Neural cell (in vitro differentiated cells): ENCODE results near the gene GP2. TPM values are rescaled to one million over a fixed set of nuclear protein-coding genes. Genes with fewer than 3 reads are reported as not detected.

Experiments
- H2AFZ ChIP-seq: fragments of 200-600, 300-800 bp; sonication (generic), shearing (Covaris generic); 2 replicates; pipeline ENCODE4 v1.6.0; 2014; ENCODE audit warnings: low read depth, mild to moderate bottlenecking, antibody characterized with exemption, low read length, moderate library complexity
- H3F3A ChIP-seq: fragments of 200-600 bp; shearing (Covaris generic); 2 replicates; pipeline ENCODE4 v1.6.1; 2016; ENCODE audit warnings: mild to moderate bottlenecking, moderate library complexity, mixed read lengths, antibody characterized with exemption, low read length; ENCODE audit not compliant: insufficient read depth, poor library complexity, severe bottlenecking
- H3K27ac ChIP-seq: fragments of 200-600, 300-800 bp; sonication (generic), shearing (Covaris generic); 2 replicates; pipeline ENCODE4 v1.5.1; 2014; ENCODE audit warnings: mild to moderate bottlenecking, low read length, moderate library complexity
- H3K27me3 ChIP-seq: fragments of 300-800, 200-600 bp; sonication (generic), shearing (Covaris generic); 2 replicates; pipeline ENCODE4 v1.6.0; 2014; ENCODE audit warnings: mild to moderate bottlenecking, low read depth, low read length, moderate library complexity; ENCODE audit not compliant: insufficient read depth
- H3K36me3 ChIP-seq: fragments of 300-800, 200-600 bp; sonication (generic), shearing (Covaris generic); 2 replicates; pipeline ENCODE4 v1.5.1; 2014; ENCODE audit warnings: mild to moderate bottlenecking, antibody characterized with exemption, low read length, moderate library complexity; ENCODE audit not compliant: insufficient read depth
- H3K4me2 ChIP-seq: fragments of 300-800, 200-600 bp; sonication (generic), shearing (Covaris generic); 2 replicates; pipeline ENCODE4 v1.6.0; 2014; ENCODE audit warnings: mild to moderate bottlenecking, low read length
- H3K4me3 ChIP-seq: fragments of 300-800, 200-600 bp; sonication (generic), shearing (Covaris generic); 2 replicates; pipeline ENCODE4 v1.5.1; 2014; ENCODE audit warnings: mild to moderate bottlenecking, low read length, moderate library complexity
- H3K79me2 ChIP-seq: fragments of 200-600 bp; shearing (Covaris generic); replicated peaks from 2 replicates; pipeline ENCODE4 v1.6.0; 2014; ENCODE audit warnings: mild to moderate bottlenecking, low read length, moderate library complexity; ENCODE audit not compliant: insufficient read depth
- H3K9ac ChIP-seq: fragments of 300-800, 200-600 bp; sonication (generic), shearing (Covaris generic); 2 replicates; pipeline ENCODE4 v1.6.1; 2016; ENCODE audit warnings: mild to moderate bottlenecking, low read length, mixed read lengths
- H3K9me2 ChIP-seq: fragments of 200-600 bp; shearing (Covaris generic); 2 replicates; pipeline ENCODE4 v1.6.1; 2016; ENCODE audit warnings: mild to moderate bottlenecking, low read length, mixed read lengths; ENCODE audit not compliant: insufficient read depth
- H3K9me3 ChIP-seq: fragments of 200-600, 300-800 bp; sonication (generic), shearing (Covaris generic); 2 replicates; pipeline ENCODE4 v1.6.1; 2016; ENCODE audit warnings: mild to moderate bottlenecking, mixed run types, low read length, moderate library complexity, mixed read lengths
- H4K20me1 ChIP-seq: fragments of 200-600 bp; shearing (Covaris generic); 2 replicates; pipeline ENCODE4 v1.6.1; 2016; ENCODE audit warnings: mild to moderate bottlenecking, mixed run types; ENCODE audit not compliant: insufficient read depth
- EP300 ChIP-seq: fragments of 450-650 bp; conservative IDR thresholded peaks from 2 replicates; pipeline ENCODE4 v1.6.1; 2014; ENCODE audit warnings: antibody characterized with exemption, mild to moderate bottlenecking, moderate library complexity; ENCODE audit not compliant: poor library complexity, severe bottlenecking
- EZH2 ChIP-seq: fragments of 200-600, 300-800 bp; shearing (Covaris generic), sonication (generic); IDR thresholded peaks from 2 replicates; pipeline ENCODE4 v1.6.1; 2014; ENCODE audit warnings: antibody characterized with exemption, low read length, borderline replicate concordance, mild to moderate bottlenecking; ENCODE audit not compliant: insufficient read depth, poor library complexity, severe bottlenecking
- MXI1 ChIP-seq: fragments of 450-650 bp; conservative IDR thresholded peaks from 2 replicates; pipeline ENCODE4 v1.6.1; 2014; ENCODE audit warnings: antibody characterized with exemption, mild to moderate bottlenecking; ENCODE audit not compliant: poor library complexity, severe bottlenecking
- POLR2AphosphoS5 ChIP-seq: IDR thresholded peaks from 2 replicates; pipeline ENCODE4 v1.6.1; 2012
- RAD21 ChIP-seq: fragments of 450-650 bp; conservative IDR thresholded peaks from 2 replicates; pipeline ENCODE4 v1.6.1; 2014; ENCODE audit warnings: antibody characterized with exemption, mild to moderate bottlenecking, moderate library complexity
- SMC3 ChIP-seq: fragments of 450-650 bp; conservative IDR thresholded peaks from 2 replicates; pipeline ENCODE4 v1.6.1; 2014; ENCODE audit warnings: antibody characterized with exemption, mild to moderate bottlenecking, moderate library complexity; ENCODE audit not compliant: poor library complexity
- TAF1 ChIP-seq: IDR thresholded peaks from 2 replicates; pipeline ENCODE4 v1.6.1; 2012; ENCODE audit warnings: low read depth
- polyA plus RNA-seq: library from polyadenylated mRNA; depleted of rRNA; stranded (reverse); fragments of >200 nt; gene quantifications from 2 replicates; pipeline ENCODE4 v1.2.3, GENCODE V29; 2014
- TF ChIP-seq, protein P1 (sequence below): IDR thresholded peaks from 2 replicates; pipeline ENCODE4 v1.6.1; 2012; ENCODE audit warnings: borderline replicate concordance
- TF ChIP-seq, protein P2 (sequence below): fragments of 450-650 bp; IDR thresholded peaks from 2 replicates; pipeline ENCODE4 v1.5.1; 2014; ENCODE audit warnings: antibody characterized with exemption, mild to moderate bottlenecking, moderate library complexity; ENCODE audit not compliant: poor library complexity, severe bottlenecking

Gene GP2
- polyA plus RNA-seq, 1 donor from 2014 or later = not detected

DNA sequence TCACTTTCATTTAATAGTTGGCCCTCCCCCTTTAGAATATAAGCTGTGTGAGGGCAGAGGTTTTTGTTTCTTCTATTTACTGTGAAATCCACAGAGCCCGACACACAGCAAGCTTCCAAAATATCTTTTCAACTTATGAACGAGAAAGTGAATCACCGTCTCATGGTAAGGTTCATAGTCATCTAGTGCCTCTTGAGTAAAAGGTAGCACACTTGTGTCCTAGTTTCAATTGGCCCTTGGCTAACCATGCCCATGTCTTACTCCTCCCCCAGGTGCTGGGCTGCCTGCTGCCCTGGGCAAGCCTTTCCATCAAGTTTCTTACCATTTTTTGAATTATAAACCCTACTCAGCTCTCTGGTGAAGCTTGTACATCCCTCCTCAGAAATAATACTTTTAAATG is 12.4 kb upstream of the GP2 start:
- Histone ChIP-seq H3F3A (no peaks in the 10 kb centered on the region), H3K36me3 (no peaks in the 10 kb centered on the region), H3K9me3 (no peaks in the 10 kb centered on the region), H3K27ac (no peak overlapping the region), H3K79me2 (no peaks in the 10 kb centered on the region), H2AFZ (no peak overlapping the region), H3K4me2 (no peak overlapping the region), H3K4me3 (no peak overlapping the region), H3K27me3 (no peaks in the 10 kb centered on the region), H3K9ac (no peak overlapping the region), H4K20me1 (no peaks in the 10 kb centered on the region), H3K9me2 (no peaks in the 10 kb centered on the region)
- TF ChIP-seq EP300 (no peak), MXI1 (no peak), RAD21 (no peak), SMC3 (no peak), TAF1 (no peak), POLR2AphosphoS5 (no peak), EZH2 (no peak)
- TF ChIP-seq, protein P1, sequence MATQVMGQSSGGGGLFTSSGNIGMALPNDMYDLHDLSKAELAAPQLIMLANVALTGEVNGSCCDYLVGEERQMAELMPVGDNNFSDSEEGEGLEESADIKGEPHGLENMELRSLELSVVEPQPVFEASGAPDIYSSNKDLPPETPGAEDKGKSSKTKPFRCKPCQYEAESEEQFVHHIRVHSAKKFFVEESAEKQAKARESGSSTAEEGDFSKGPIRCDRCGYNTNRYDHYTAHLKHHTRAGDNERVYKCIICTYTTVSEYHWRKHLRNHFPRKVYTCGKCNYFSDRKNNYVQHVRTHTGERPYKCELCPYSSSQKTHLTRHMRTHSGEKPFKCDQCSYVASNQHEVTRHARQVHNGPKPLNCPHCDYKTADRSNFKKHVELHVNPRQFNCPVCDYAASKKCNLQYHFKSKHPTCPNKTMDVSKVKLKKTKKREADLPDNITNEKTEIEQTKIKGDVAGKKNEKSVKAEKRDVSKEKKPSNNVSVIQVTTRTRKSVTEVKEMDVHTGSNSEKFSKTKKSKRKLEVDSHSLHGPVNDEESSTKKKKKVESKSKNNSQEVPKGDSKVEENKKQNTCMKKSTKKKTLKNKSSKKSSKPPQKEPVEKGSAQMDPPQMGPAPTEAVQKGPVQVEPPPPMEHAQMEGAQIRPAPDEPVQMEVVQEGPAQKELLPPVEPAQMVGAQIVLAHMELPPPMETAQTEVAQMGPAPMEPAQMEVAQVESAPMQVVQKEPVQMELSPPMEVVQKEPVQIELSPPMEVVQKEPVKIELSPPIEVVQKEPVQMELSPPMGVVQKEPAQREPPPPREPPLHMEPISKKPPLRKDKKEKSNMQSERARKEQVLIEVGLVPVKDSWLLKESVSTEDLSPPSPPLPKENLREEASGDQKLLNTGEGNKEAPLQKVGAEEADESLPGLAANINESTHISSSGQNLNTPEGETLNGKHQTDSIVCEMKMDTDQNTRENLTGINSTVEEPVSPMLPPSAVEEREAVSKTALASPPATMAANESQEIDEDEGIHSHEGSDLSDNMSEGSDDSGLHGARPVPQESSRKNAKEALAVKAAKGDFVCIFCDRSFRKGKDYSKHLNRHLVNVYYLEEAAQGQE = no peak
- TF ChIP-seq, protein P2, sequence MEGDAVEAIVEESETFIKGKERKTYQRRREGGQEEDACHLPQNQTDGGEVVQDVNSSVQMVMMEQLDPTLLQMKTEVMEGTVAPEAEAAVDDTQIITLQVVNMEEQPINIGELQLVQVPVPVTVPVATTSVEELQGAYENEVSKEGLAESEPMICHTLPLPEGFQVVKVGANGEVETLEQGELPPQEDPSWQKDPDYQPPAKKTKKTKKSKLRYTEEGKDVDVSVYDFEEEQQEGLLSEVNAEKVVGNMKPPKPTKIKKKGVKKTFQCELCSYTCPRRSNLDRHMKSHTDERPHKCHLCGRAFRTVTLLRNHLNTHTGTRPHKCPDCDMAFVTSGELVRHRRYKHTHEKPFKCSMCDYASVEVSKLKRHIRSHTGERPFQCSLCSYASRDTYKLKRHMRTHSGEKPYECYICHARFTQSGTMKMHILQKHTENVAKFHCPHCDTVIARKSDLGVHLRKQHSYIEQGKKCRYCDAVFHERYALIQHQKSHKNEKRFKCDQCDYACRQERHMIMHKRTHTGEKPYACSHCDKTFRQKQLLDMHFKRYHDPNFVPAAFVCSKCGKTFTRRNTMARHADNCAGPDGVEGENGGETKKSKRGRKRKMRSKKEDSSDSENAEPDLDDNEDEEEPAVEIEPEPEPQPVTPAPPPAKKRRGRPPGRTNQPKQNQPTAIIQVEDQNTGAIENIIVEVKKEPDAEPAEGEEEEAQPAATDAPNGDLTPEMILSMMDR = no peak

DNA sequence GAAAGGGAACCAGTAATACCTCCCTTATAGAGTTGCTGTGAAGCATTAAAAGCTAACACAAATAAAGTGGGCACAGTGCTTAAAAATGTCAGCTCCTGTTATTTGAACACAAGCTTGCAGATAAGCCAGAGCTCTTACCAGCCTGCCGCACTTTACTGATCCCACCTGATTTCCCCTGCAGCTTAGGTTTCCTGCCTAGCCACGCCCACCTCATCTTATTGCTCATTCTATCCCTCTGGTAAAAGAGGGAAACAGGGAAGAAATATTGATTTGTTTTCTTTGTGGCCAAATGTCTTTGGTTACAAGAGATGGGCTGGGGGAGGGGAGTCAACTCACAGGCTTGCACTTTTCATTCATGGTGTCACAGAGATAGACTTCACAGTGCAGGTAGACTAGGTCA is 9.6 kb upstream of the GP2 start:
- H3K4me3 ChIP-seq = no peak overlapping the region
- no peaks in the 10 kb centered on the region for H3K9me3 ChIP-seq
- no peak overlapping the region for H2AFZ ChIP-seq
- H3K9me2 ChIP-seq = no peaks in the 10 kb centered on the region
- no peak overlapping the region for H3K9ac ChIP-seq
- no peaks in the 10 kb centered on the region for H3K36me3 ChIP-seq
- H3K79me2 ChIP-seq = no peaks in the 10 kb centered on the region
- H3F3A ChIP-seq = no peaks in the 10 kb centered on the region
- no peak overlapping the region for H3K4me2 ChIP-seq
- no peaks in the 10 kb centered on the region for H3K27me3 ChIP-seq
- H3K27ac ChIP-seq = no peak overlapping the region
- no peaks in the 10 kb centered on the region for H4K20me1 ChIP-seq
- no peak for TF ChIP-seq POLR2AphosphoS5
- TF ChIP-seq RAD21 = no peak
- TF ChIP-seq, protein P2 = no peak
- TF ChIP-seq, protein P1 = no peak
- TF ChIP-seq MXI1 = no peak
- TF ChIP-seq SMC3 = no peak
- no peak for TF ChIP-seq EZH2
- no peak for TF ChIP-seq TAF1
- no peak for TF ChIP-seq EP300
